ENCODE data around the gene MMP15. TPM values are rescaled to one million over a fixed set of nuclear protein-coding genes. Genes with fewer than 3 reads are reported as not detected.
A peak's percentile ranks its signal among the peaks of the same experiment; 100 is the strongest.

The MMP15 gene
- total and polyA plus RNA-seq, 2 of the 13 experiments (the other 11 are each of a cell fraction or from before 2014, with no cell fraction given): 35.2 to 44.9 TPM

GRCh38 chr16:58031016-58031800 is 5.7 kb downstream of the MMP15 start:
- no TSS peak for BruUV-seq (replicated peaks)
- peaks cover 30% of the 10 kb centered on the region for H3K79me2 ChIP-seq (ENCODE audit: insufficient read depth, low read length)
- no peaks in the 10 kb centered on the region for H3K9me3 ChIP-seq (ENCODE audit: low read length)
- ATAC-seq (no peak), DNase-seq (ENCODE audit: low spot score) (no peak), FAIRE-seq (no peak)
- no peak overlapping the region for H3K9ac ChIP-seq (ENCODE audit: insufficient read depth, low read depth, low read length)
- TF ChIP-seq KLF11 (CRISPR knock-in tag; IDR thresholded peaks at IDR 0.05): no peak
- TF ChIP-seq PHF5A (CRISPR knock-in tag; IDR thresholded peaks at IDR 0.05; ENCODE audit: low read depth, unreplicated experiment): no peak
- 0 out of 2 replicates have a peak, but pooled peaks have one; percentile 42 for TF ChIP-seq ZNF543 (CRISPR knock-in tag; IDR thresholded peaks at IDR 0.05)
- peak; percentile 29 for TF ChIP-seq AGO2 (optimal IDR thresholded peaks at IDR 0.05; ENCODE audit: low read depth, low read length)
- H3K27me3 ChIP-seq (ENCODE audit: control insufficient read depth in 1 of 2, insufficient read depth in 2 of 2, low read length in 2 of 2): no peaks in the 10 kb centered on the region
- H4K20me1 ChIP-seq (ENCODE audit: insufficient read depth, low read length): peaks cover 34% of the 10 kb centered on the region; the same call in 1 of the 2 replicates
- no peak overlapping the region for H3K27ac ChIP-seq (ENCODE audit: extremely low read length, insufficient read depth, low read length)
- no peak overlapping the region for H3K4me3 ChIP-seq (replicated peaks in 1 of 3; ENCODE audit: insufficient read depth in 1 of 3, low read depth in 2 of 3, low read length in 3 of 3)
- intact Hi-C loops (cut with micrococcal nuclease; ENCODE audit: unreplicated experiment): no loop called here
- H3K4me2 ChIP-seq (ENCODE audit: low read depth, low read length): no peak overlapping the region
- CTCF ChIA-PET (ENCODE audit: low intra/inter-chr PET ratio, low total read pairs): interaction anchor here (1.7 kb wide), 1 partner anchor 11 kb away, joined by 8 read pairs; no protein-coding TSS in a partner anchor
- peaks cover 45% of the 10 kb centered on the region for H3K4me1 ChIP-seq (ENCODE audit: insufficient read depth, low read length)
- peaks cover 3 to 8% of the 10 kb centered on the region in 2 experiments; a peak in 2 of 5 replicates for H3K36me3 ChIP-seq (replicated peaks in 1 of 2; ENCODE audit: control insufficient read depth in 1 of 2, insufficient read depth in 2 of 2, low read length in 2 of 2)
- WGBS (ENCODE audit: low lambda C conversion rate): 74% methylated on average over 12 of the region's 14 CpGs
- in situ Hi-C loops (cut with HindIII; ENCODE audit: extremely low pct_ligation_motif_present, low pct_unique_long_range_greater_than_20kb): no loop called here
- H2AFZ ChIP-seq (ENCODE audit: low read length): no peak overlapping the region
- POLR2A ChIA-PET: no interaction called here

GRCh38 chr16:58032710-58033293 is 7.2 kb downstream of the MMP15 start:
- 46% methylated on average over 7 of the region's 15 CpGs for WGBS (ENCODE audit: low lambda C conversion rate)
- ATAC-seq: peak; percentile 49
- peaks cover 10 to 13% of the 10 kb centered on the region in 2 experiments; a peak in 4 of 5 replicates for H3K36me3 ChIP-seq (replicated peaks in 1 of 2; ENCODE audit: control insufficient read depth in 1 of 2, insufficient read depth in 2 of 2, low read length in 2 of 2)
- peak overlapping the region; percentile 51 for H3K4me2 ChIP-seq (ENCODE audit: low read depth, low read length)
- H3K4me3 ChIP-seq (replicated peaks in 1 of 3; ENCODE audit: insufficient read depth in 1 of 3, low read depth in 2 of 3, low read length in 3 of 3): peak overlapping the region in 1 of 3 experiments; percentile 29; a peak in 1 of 6 replicates
- CTCF ChIA-PET (ENCODE audit: low intra/inter-chr PET ratio, low total read pairs): no interaction called here
- H3K27me3 ChIP-seq (ENCODE audit: control insufficient read depth in 1 of 2, insufficient read depth in 2 of 2, low read length in 2 of 2): no peaks in the 10 kb centered on the region
- no TSS peak for BruUV-seq (replicated peaks)
- peak overlapping the region; percentile 22 for H3K27ac ChIP-seq (ENCODE audit: extremely low read length, insufficient read depth, low read length)
- no peak overlapping the region for H2AFZ ChIP-seq (ENCODE audit: low read length)
- H3K9me3 ChIP-seq (ENCODE audit: low read length): no peaks in the 10 kb centered on the region
- no peak for DNase-seq (ENCODE audit: low spot score)
- peaks cover 34% of the 10 kb centered on the region; the same call in 1 of the 2 replicates for H4K20me1 ChIP-seq (ENCODE audit: insufficient read depth, low read length)
- H3K79me2 ChIP-seq (ENCODE audit: insufficient read depth, low read length): peaks cover 16% of the 10 kb centered on the region
- no peak for FAIRE-seq
- 0 out of 2 replicates have a peak overlapping the region, but pooled peaks have one; percentile 16 for H3K9ac ChIP-seq (ENCODE audit: insufficient read depth, low read depth, low read length)
- H3K4me1 ChIP-seq (ENCODE audit: insufficient read depth, low read length): peaks cover 40% of the 10 kb centered on the region
- intact Hi-C loops (cut with micrococcal nuclease; ENCODE audit: unreplicated experiment) (no loop called here), in situ Hi-C loops (cut with HindIII; ENCODE audit: extremely low pct_ligation_motif_present, low pct_unique_long_range_greater_than_20kb) (no loop called here)
- POLR2A ChIA-PET: interaction anchor here (1.0 to 1.8 kb wide), 4 partner anchors 9 to 97 kb away, joined by 3 to 11 read pairs (median 6); partner anchors contain the start of gene CFAP20
- TF ChIP-seq SAP130 (CRISPR knock-in tag; IDR thresholded peaks at IDR 0.05; ENCODE audit: low read depth) (0 out of 2 replicates have a peak, but pooled peaks have one; percentile 1), ZBTB33 (CRISPR knock-in tag; IDR thresholded peaks at IDR 0.05) (peak; percentile 91), ONECUT2 (CRISPR knock-in tag; IDR thresholded peaks at IDR 0.05) (peak; percentile 76; the same call in 1 of the 2 replicates), ARID4A (CRISPR knock-in tag; IDR thresholded peaks at IDR 0.05; ENCODE audit: borderline replicate concordance) (peak; percentile 3; the same call in 1 of the 2 replicates)

Measured in HepG2 (cell line).